HL-60 (cell line): ENCODE data around the gene TNFAIP8.

Experiments used
- DNase-seq, 2 experiments: peaks; one replicate each; pipeline ENCODE4 v3.0.0-alpha.2; 2010 to 2020; ENCODE audit warnings: low read depth in 1 of 2, low spot score in 1 of 2
- H3K27ac ChIP-seq: fragments of 250-450 bp; sonication (Bioruptor Pico); replicated peaks from 2 replicates; pipeline ENCODE4 v1.5.1; 2020; ENCODE audit warnings: mild to moderate bottlenecking, moderate library complexity
- H3K27me3 ChIP-seq: fragments of 250-450 bp; sonication (Bioruptor Pico); 2 replicates; pipeline ENCODE4 v1.5.1; 2021; ENCODE audit warnings: mild to moderate bottlenecking, moderate library complexity; ENCODE audit not compliant: insufficient read depth, poor library complexity, severe bottlenecking
- H3K4me3 ChIP-seq: replicated peaks from 2 replicates; pipeline ENCODE4 v1.5.1; 2011; ENCODE audit warnings: mild to moderate bottlenecking, control low read depth, low read length; ENCODE audit not compliant: insufficient read depth
- GABPA ChIP-seq: IDR thresholded peaks from 2 replicates; pipeline ENCODE4 v1.6.1; 2012; ENCODE audit warnings: low read depth
- POLR2AphosphoS5 ChIP-seq: IDR thresholded peaks from 2 replicates; pipeline ENCODE4 v1.6.1; 2012; ENCODE audit warnings: low read depth
- SPI1 ChIP-seq: IDR thresholded peaks from 2 replicates; pipeline ENCODE4 v1.6.1; 2012; ENCODE audit warnings: low read depth, mild to moderate bottlenecking, borderline replicate concordance
- TF ChIP-seq, protein P1 (sequence below): IDR thresholded peaks from 2 replicates; pipeline ENCODE4 v1.6.1; 2012; ENCODE audit warnings: low read depth; ENCODE audit not compliant: insufficient replicate concordance
- TF ChIP-seq, protein P2 (sequence below): IDR thresholded peaks from one replicate; pipeline ENCODE4 v1.5.1; 2011; ENCODE audit warnings: low read length, control low read depth, inconsistent platforms; ENCODE audit not compliant: insufficient read depth

The TNFAIP8 gene

GRCh38 chr5:119328753-119329602 lies 26.8 kb upstream of the TNFAIP8 start:
- no peak for DNase-seq
- no peaks in the 10 kb centered on the region for H3K27me3 ChIP-seq
- H3K27ac ChIP-seq: no peak overlapping the region
- no peak for TF ChIP-seq GABPA
- no peak for TF ChIP-seq SPI1
- TF ChIP-seq POLR2AphosphoS5: no peak
- TF ChIP-seq, protein P1, sequence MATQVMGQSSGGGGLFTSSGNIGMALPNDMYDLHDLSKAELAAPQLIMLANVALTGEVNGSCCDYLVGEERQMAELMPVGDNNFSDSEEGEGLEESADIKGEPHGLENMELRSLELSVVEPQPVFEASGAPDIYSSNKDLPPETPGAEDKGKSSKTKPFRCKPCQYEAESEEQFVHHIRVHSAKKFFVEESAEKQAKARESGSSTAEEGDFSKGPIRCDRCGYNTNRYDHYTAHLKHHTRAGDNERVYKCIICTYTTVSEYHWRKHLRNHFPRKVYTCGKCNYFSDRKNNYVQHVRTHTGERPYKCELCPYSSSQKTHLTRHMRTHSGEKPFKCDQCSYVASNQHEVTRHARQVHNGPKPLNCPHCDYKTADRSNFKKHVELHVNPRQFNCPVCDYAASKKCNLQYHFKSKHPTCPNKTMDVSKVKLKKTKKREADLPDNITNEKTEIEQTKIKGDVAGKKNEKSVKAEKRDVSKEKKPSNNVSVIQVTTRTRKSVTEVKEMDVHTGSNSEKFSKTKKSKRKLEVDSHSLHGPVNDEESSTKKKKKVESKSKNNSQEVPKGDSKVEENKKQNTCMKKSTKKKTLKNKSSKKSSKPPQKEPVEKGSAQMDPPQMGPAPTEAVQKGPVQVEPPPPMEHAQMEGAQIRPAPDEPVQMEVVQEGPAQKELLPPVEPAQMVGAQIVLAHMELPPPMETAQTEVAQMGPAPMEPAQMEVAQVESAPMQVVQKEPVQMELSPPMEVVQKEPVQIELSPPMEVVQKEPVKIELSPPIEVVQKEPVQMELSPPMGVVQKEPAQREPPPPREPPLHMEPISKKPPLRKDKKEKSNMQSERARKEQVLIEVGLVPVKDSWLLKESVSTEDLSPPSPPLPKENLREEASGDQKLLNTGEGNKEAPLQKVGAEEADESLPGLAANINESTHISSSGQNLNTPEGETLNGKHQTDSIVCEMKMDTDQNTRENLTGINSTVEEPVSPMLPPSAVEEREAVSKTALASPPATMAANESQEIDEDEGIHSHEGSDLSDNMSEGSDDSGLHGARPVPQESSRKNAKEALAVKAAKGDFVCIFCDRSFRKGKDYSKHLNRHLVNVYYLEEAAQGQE: no peak
- TF ChIP-seq, protein P2, sequence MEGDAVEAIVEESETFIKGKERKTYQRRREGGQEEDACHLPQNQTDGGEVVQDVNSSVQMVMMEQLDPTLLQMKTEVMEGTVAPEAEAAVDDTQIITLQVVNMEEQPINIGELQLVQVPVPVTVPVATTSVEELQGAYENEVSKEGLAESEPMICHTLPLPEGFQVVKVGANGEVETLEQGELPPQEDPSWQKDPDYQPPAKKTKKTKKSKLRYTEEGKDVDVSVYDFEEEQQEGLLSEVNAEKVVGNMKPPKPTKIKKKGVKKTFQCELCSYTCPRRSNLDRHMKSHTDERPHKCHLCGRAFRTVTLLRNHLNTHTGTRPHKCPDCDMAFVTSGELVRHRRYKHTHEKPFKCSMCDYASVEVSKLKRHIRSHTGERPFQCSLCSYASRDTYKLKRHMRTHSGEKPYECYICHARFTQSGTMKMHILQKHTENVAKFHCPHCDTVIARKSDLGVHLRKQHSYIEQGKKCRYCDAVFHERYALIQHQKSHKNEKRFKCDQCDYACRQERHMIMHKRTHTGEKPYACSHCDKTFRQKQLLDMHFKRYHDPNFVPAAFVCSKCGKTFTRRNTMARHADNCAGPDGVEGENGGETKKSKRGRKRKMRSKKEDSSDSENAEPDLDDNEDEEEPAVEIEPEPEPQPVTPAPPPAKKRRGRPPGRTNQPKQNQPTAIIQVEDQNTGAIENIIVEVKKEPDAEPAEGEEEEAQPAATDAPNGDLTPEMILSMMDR: no peak
- H3K4me3 ChIP-seq: no peak overlapping the region

- no peak overlapping the region for H3K4me3 ChIP-seq
- DNase-seq: no peak
- TF ChIP-seq GABPA (no peak), SPI1 (no peak), POLR2AphosphoS5 (no peak)
- TF ChIP-seq, protein P1: no peak
- TF ChIP-seq, protein P2: no peak
- no peaks in the 10 kb centered on the region for H3K27me3 ChIP-seq
- H3K27ac ChIP-seq: no peak overlapping the region
Observed at GRCh38 chr5:119329666-119330065, 26.2 kb upstream of the TNFAIP8 start.

DNA sequence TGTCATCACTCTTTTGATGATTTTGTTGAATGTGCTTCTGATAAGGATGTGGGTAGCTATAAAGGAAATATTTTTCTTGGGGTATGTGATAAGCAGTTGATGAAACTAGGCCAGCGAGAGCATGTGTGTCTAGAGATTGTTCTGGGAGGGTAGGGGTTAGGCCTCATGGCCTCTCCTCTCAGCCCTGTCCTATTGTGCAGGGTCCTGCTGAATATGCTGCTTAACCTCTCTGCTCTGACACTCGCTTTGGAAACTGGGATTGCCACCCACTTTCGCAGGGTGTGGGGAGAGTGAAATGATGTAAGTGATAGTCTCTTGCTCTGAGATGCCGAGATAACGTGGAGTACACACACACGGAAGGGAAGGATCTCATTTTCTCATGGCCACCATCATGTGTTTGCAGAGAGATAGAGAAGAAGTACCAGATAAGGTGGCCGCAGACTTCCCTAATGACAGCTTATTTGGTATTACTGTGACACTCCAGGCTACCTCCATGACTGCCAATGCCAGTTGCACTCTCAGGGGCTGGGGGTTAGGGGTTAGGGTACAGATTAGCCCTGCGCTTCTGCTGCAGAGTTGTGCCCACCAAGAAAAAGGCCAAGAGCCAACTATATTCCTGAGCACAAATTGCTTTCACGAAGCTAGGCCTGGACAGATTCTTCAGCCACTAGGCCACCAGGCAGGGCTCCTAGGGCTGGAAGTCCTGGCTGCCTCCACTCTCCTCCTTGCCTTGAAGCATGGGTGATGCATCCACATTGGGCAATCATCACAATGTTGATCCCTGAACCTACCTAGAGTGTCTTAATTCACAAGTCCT lies 25.2 kb upstream of the TNFAIP8 start:
- no peak for TF ChIP-seq SPI1
- TF ChIP-seq GABPA: no peak
- TF ChIP-seq POLR2AphosphoS5: no peak; the same call in 1 of the 2 replicates
- TF ChIP-seq, protein P1: no peak
- TF ChIP-seq, protein P2: no peak
- DNase-seq: no peak
- no peak overlapping the region for H3K4me3 ChIP-seq
- H3K27me3 ChIP-seq: no peaks in the 10 kb centered on the region
- no peak overlapping the region; the same call in 1 of the 2 replicates for H3K27ac ChIP-seq
